Type B pancreatic cell (in vitro differentiated cells): Measurements from ENCODE around the gene FAM3D. TPM values are rescaled to one million over a fixed set of nuclear protein-coding genes. Genes with fewer than 3 reads are reported as not detected.

Experiments
- DNase-seq: peaks from one replicate; pipeline ENCODE4 v3.0.0; 2021; ENCODE audit warnings: mixed read lengths; ENCODE audit not compliant: unreplicated experiment; ENCODE audit errors: extremely low spot score
- H3K27ac Mint-ChIP-seq: 2 replicates; pipeline ENCODE4 v1.8.0; 2021; ENCODE audit warnings: mild to moderate bottlenecking, mixed read lengths
- H3K27me3 Mint-ChIP-seq: 2 replicates; pipeline ENCODE4 v1.8.0; 2021; ENCODE audit warnings: mixed read lengths
- H3K36me3 Mint-ChIP-seq: 2 replicates; pipeline ENCODE4 v1.8.0; 2021; ENCODE audit warnings: mixed read lengths
- H3K4me1 Mint-ChIP-seq: one replicate; pipeline ENCODE4 v1.8.0; 2021; ENCODE audit warnings: mixed read lengths; ENCODE audit not compliant: unreplicated experiment
- H3K4me3 Mint-ChIP-seq: 2 replicates; pipeline ENCODE4 v1.8.0; 2021; ENCODE audit warnings: mild to moderate bottlenecking, mixed read lengths
- H3K9me3 Mint-ChIP-seq: 2 replicates; pipeline ENCODE4 v1.8.0; 2021; ENCODE audit warnings: mixed read lengths
- total RNA-seq: library from RNA; stranded (reverse); gene quantifications from 2 replicates; pipeline ENCODE4 v1.2.1, GENCODE V29; 2021; ENCODE audit warnings: low replicate concordance
- TF ChIP-seq, protein P1 (sequence below): fragments of 200-600 bp; sonication (generic); conservative IDR thresholded peaks from 2 replicates; pipeline ENCODE4 v1.5.0; 2021; ENCODE audit warnings: antibody characterized with exemption, mild to moderate bottlenecking

The FAM3D gene
- total RNA-seq, 1 donor from 2014 or later, result 7.6 TPM

DNA sequence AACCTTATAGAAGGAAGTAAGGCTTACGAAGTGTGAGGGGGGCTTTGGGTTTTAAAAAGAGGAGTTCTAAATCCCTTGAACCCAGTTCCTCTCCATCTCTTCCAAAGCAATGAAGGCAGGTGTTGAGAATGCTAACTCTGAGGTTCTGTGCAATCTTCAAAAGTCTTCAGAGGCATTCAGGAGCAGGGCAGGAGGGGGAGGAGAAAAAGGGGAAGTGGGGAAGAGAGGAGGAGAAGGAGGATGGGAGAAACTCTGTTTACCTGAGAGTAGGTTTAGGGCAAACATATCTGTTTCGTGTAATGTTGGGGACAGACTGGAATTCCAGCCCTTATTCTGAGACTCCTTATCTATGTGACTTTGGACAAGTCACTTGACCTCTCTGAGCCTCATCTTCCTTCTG is 36.9 kb downstream of the FAM3D start:
- H3K27ac Mint-ChIP-seq, result no peak overlapping the region
- no peak for DNase-seq
- no peak overlapping the region for H3K4me3 Mint-ChIP-seq
- TF ChIP-seq, protein P1, sequence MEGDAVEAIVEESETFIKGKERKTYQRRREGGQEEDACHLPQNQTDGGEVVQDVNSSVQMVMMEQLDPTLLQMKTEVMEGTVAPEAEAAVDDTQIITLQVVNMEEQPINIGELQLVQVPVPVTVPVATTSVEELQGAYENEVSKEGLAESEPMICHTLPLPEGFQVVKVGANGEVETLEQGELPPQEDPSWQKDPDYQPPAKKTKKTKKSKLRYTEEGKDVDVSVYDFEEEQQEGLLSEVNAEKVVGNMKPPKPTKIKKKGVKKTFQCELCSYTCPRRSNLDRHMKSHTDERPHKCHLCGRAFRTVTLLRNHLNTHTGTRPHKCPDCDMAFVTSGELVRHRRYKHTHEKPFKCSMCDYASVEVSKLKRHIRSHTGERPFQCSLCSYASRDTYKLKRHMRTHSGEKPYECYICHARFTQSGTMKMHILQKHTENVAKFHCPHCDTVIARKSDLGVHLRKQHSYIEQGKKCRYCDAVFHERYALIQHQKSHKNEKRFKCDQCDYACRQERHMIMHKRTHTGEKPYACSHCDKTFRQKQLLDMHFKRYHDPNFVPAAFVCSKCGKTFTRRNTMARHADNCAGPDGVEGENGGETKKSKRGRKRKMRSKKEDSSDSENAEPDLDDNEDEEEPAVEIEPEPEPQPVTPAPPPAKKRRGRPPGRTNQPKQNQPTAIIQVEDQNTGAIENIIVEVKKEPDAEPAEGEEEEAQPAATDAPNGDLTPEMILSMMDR, result no peak
- H3K36me3 Mint-ChIP-seq, result no peaks in the 10 kb centered on the region
- peaks cover 12% of the 10 kb centered on the region for H3K4me1 Mint-ChIP-seq
- H3K9me3 Mint-ChIP-seq, result no peaks in the 10 kb centered on the region
- H3K27me3 Mint-ChIP-seq, result peaks cover 17% of the 10 kb centered on the region

DNA sequence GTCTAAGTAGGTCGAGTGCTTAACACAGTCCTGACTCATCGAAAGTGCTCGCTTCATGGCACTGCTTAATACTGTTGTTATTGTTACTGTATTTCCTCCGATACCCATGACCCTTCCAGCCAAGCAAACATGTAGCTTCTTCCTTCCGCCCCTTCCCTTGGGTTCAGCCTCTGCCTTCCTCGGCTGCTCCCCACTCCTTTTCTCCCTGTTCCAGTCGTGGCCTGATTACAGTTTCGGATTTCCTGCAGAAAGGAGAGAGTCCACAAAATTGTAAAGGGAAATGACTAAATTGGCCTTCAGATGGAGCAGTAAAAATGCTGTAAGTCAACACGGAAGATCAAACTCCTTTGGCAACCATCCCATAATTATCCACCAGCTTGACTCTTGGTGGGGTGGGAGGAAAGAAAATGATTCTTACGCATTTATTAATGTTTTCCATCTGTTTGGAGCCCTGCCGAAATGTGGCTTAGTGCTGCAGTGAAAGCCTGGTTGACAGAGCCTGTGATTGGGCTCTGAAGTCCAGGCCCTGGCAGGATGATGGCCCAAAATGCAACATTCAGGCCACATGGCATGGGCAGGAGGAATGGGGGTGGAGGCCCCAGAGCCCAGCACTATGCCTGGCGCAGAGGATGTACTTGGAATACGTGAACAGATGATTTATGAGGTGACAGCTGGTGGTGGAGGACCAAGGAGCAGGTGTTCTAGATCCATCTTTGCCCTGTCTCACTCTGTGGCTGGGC is 37.6 kb downstream of the FAM3D start:
- peaks cover 12% of the 10 kb centered on the region for H3K4me1 Mint-ChIP-seq
- no peak for DNase-seq
- no peaks in the 10 kb centered on the region for H3K36me3 Mint-ChIP-seq
- peaks cover 17% of the 10 kb centered on the region for H3K27me3 Mint-ChIP-seq
- no peaks in the 10 kb centered on the region for H3K9me3 Mint-ChIP-seq
- H3K27ac Mint-ChIP-seq, result no peak overlapping the region
- TF ChIP-seq, protein P1, result no peak
- no peak overlapping the region for H3K4me3 Mint-ChIP-seq

DNA sequence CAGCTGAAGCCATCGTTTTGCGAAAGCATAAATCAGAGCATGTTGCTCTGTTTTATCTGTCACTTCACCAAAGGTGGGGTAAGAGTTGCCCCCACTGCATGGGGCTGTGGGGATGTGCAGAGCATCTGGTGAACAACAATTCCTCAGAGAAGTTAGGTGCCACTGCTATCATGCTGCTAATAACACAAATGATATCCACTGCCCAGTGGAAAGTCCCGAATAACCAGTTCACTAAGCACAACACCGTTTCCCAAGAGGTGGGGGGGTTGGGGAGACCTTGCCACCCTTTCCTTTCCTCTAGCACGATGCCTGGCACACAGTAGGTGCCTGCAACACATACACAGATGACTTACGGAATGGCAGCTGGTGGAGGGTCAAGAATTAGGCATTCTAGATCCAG is 38.6 kb downstream of the FAM3D start:
- DNase-seq, result no peak
- H3K27me3 Mint-ChIP-seq, result peaks cover 11% of the 10 kb centered on the region
- peak overlapping the region; percentile 41 for H3K27ac Mint-ChIP-seq
- TF ChIP-seq, protein P1, result no peak
- no peaks in the 10 kb centered on the region for H3K9me3 Mint-ChIP-seq
- no peak overlapping the region for H3K4me3 Mint-ChIP-seq
- peaks cover 14% of the 10 kb centered on the region for H3K4me1 Mint-ChIP-seq
- H3K36me3 Mint-ChIP-seq, result no peaks in the 10 kb centered on the region

DNA sequence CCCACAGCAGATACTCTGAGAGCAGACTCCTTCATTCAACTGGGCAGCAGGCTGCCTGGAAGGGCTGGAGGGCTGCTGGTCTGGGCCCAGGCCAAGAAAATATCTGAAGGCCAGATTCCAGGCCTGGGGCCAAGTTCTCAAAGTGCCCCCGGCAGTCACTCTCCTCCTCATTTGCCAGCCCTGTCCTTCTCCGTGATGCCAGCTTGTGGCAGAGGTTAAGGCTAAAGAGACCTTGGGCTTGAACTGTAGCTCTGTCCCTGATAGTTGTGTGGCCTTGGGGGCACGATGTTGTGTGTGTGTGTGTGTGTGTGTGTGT is 39.0 kb downstream of the FAM3D start:
- peaks cover 18% of the 10 kb centered on the region for H3K4me1 Mint-ChIP-seq
- no peak for DNase-seq
- H3K27ac Mint-ChIP-seq, result peak overlapping the region; percentile 41
- peaks cover 8% of the 10 kb centered on the region for H3K27me3 Mint-ChIP-seq
- TF ChIP-seq, protein P1, result no peak
- H3K9me3 Mint-ChIP-seq, result no peaks in the 10 kb centered on the region
- no peak overlapping the region for H3K4me3 Mint-ChIP-seq
- H3K36me3 Mint-ChIP-seq, result no peaks in the 10 kb centered on the region

DNA sequence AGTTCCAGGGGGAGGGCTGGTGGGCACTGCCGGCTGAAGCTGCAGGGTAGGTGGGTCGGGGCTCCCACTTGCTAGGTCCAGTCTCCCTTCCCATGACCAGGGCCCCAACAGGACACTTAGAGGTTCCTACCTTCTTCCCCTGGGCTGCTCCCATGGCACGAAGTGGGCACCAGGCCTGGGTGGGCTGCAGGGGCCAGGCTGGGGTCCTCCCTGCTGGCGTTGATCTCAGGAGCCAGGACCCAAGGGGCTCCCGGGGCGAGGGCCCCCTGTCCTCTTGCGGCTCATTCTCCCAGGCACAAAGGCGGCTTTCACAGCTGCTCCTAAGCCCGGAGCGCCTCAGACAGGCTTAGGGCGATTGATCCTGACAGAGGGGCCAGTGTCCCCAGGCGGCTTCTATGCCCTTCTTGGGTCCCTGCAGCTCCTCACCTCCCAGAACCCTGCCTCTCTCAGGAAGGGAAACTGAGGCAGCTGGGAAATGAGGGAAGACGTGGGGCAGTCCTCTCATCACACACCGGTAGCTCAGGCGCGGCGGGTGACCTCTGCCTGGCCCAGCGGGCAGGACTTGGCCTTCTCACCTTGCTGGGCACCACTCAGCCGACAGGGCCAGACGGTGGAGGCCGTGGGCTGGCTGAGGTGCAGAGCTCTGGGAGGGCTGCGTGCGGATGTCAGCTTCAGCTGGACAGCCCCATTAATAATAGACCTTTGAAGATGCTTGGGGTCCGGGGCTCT is 39.6 kb downstream of the FAM3D start:
- Mint-ChIP-seq H3K4me3 (no peak overlapping the region), H3K36me3 (no peaks in the 10 kb centered on the region), H3K9me3 (no peaks in the 10 kb centered on the region), H3K4me1 (peaks cover 21% of the 10 kb centered on the region), H3K27ac (no peak overlapping the region), H3K27me3 (peaks cover 8% of the 10 kb centered on the region)
- TF ChIP-seq, protein P1, result no peak
- no peak for DNase-seq
